ENCODE results near the gene CAMKK2. TPM values are rescaled to one million over a fixed set of nuclear protein-coding genes. Genes with fewer than 3 reads are reported as not detected.

Gene CAMKK2
- total and polyA plus RNA-seq, 2 donors (not counting 1 experiment from before 2014, with no cell fraction given), result 19.3 to 26.4 TPM

DNA sequence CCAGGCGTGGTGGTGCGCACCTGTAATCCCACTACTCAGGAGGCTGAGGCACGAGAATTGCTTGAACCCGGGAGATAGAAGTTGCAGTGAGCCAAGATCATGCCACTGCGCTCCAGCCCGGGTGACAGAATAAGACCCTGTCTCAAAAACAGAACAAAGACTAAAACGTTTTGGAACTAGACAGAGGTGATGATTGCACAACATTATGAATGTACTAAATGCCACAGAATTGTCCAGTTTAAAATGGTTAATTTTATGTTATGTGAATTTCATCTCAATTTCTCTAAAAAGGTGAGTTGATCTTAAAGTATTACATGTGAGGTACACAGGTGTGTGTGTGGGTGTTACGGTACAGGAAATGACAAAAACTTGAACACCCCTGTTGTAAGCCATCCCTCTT lies 70.1 kb downstream of the CAMKK2 start:
- Histone ChIP-seq H2AFZ (ENCODE audit: low read length) (no peak overlapping the region), H3K79me2 (ENCODE audit: control insufficient read depth, insufficient read depth, low read length) (no peaks in the 10 kb centered on the region), H3K27me3 (ENCODE audit: control insufficient read depth, insufficient read depth, low read length) (no peaks in the 10 kb centered on the region), H3K4me3 (replicated peaks in 1 of 4; ENCODE audit: control extremely low read depth in 1 of 4, insufficient read depth in 1 of 4, low read depth in 3 of 4, low read length in 4 of 4) (no peak overlapping the region), H3K9ac (ENCODE audit: insufficient read depth, low read length) (no peak overlapping the region), H4K20me1 (ENCODE audit: control insufficient read depth, extremely low read depth, insufficient read depth, low read length) (no peaks in the 10 kb centered on the region), H3K4me1 (ENCODE audit: control insufficient read depth, extremely low read depth, insufficient read depth, low read length) (no peaks in the 10 kb centered on the region), H3K27ac (ENCODE audit: insufficient read depth, low read length) (no peak overlapping the region), H3K4me2 (ENCODE audit: extremely low read depth, insufficient read depth, low read length) (no peak overlapping the region), H3K36me3 (ENCODE audit: control insufficient read depth, insufficient read depth, low read length) (peaks cover 12% of the 10 kb centered on the region), H3K9me3 (ENCODE audit: control insufficient read depth, insufficient read depth, low read depth, low read length) (no peaks in the 10 kb centered on the region)
- DNase-seq (ENCODE audit: low read depth in 2 of 2), result no peak
- TF ChIP-seq, protein P1, sequence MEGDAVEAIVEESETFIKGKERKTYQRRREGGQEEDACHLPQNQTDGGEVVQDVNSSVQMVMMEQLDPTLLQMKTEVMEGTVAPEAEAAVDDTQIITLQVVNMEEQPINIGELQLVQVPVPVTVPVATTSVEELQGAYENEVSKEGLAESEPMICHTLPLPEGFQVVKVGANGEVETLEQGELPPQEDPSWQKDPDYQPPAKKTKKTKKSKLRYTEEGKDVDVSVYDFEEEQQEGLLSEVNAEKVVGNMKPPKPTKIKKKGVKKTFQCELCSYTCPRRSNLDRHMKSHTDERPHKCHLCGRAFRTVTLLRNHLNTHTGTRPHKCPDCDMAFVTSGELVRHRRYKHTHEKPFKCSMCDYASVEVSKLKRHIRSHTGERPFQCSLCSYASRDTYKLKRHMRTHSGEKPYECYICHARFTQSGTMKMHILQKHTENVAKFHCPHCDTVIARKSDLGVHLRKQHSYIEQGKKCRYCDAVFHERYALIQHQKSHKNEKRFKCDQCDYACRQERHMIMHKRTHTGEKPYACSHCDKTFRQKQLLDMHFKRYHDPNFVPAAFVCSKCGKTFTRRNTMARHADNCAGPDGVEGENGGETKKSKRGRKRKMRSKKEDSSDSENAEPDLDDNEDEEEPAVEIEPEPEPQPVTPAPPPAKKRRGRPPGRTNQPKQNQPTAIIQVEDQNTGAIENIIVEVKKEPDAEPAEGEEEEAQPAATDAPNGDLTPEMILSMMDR (conservative IDR thresholded peaks at IDR 0.05 in 1 of 2, IDR thresholded peaks at IDR 0.05 in 1 of 2; ENCODE audit: low read depth in 1 of 2, low read length in 2 of 2), result no peak
- no peak for TF ChIP-seq EZH2 (IDR thresholded peaks at IDR 0.05; ENCODE audit: low read length, missing control alignments)

DNA sequence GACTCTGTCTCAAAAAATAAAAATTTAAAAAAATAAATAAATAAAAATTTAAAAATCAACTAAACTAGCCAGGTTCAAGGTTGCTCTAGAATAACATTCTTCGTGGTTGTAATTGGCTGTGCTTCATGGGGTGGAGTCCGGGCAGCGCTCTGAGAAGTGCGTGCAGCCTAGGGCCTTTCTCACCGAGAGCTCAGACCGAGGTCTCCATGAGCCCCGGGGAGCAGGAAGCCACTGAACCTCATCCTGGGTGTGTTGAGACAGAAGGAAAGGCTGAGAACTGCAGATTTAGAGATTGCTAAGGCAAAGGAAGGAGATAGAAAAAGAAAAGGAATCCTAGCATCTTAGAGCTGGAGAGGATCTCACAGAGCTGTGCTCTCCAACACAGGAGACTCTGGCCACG lies 71.9 kb downstream of the CAMKK2 start:
- H3K9me3 ChIP-seq (ENCODE audit: control insufficient read depth, insufficient read depth, low read depth, low read length), result no peaks in the 10 kb centered on the region
- H3K27ac ChIP-seq (ENCODE audit: insufficient read depth, low read length), result no peak overlapping the region
- no peak overlapping the region for H3K4me2 ChIP-seq (ENCODE audit: extremely low read depth, insufficient read depth, low read length)
- no peak overlapping the region for H2AFZ ChIP-seq (ENCODE audit: low read length)
- no peaks in the 10 kb centered on the region for H3K79me2 ChIP-seq (ENCODE audit: control insufficient read depth, insufficient read depth, low read length)
- H3K4me3 ChIP-seq (replicated peaks in 1 of 4; ENCODE audit: control extremely low read depth in 1 of 4, insufficient read depth in 1 of 4, low read depth in 3 of 4, low read length in 4 of 4), result no peak overlapping the region
- no peak for TF ChIP-seq EZH2 (IDR thresholded peaks at IDR 0.05; ENCODE audit: low read length, missing control alignments)
- TF ChIP-seq, protein P1 (conservative IDR thresholded peaks at IDR 0.05 in 1 of 2, IDR thresholded peaks at IDR 0.05 in 1 of 2; ENCODE audit: low read depth in 1 of 2, low read length in 2 of 2), result no peak
- no peaks in the 10 kb centered on the region for H3K4me1 ChIP-seq (ENCODE audit: control insufficient read depth, extremely low read depth, insufficient read depth, low read length)
- H3K9ac ChIP-seq (ENCODE audit: insufficient read depth, low read length), result no peak overlapping the region
- H3K27me3 ChIP-seq (ENCODE audit: control insufficient read depth, insufficient read depth, low read length), result no peaks in the 10 kb centered on the region
- H3K36me3 ChIP-seq (ENCODE audit: control insufficient read depth, insufficient read depth, low read length), result peaks cover 11% of the 10 kb centered on the region
- DNase-seq (ENCODE audit: low read depth in 2 of 2), result no peak
- no peaks in the 10 kb centered on the region for H4K20me1 ChIP-seq (ENCODE audit: control insufficient read depth, extremely low read depth, insufficient read depth, low read length)

- Histone ChIP-seq H3K9me3 (ENCODE audit: control insufficient read depth, insufficient read depth, low read depth, low read length) (no peaks in the 10 kb centered on the region), H4K20me1 (ENCODE audit: control insufficient read depth, extremely low read depth, insufficient read depth, low read length) (no peaks in the 10 kb centered on the region), H3K27me3 (ENCODE audit: control insufficient read depth, insufficient read depth, low read length) (no peaks in the 10 kb centered on the region), H3K4me2 (ENCODE audit: extremely low read depth, insufficient read depth, low read length) (no peak overlapping the region), H3K27ac (ENCODE audit: insufficient read depth, low read length) (no peak overlapping the region), H3K4me3 (replicated peaks in 1 of 4; ENCODE audit: control extremely low read depth in 1 of 4, insufficient read depth in 1 of 4, low read depth in 3 of 4, low read length in 4 of 4) (no peak overlapping the region), H3K79me2 (ENCODE audit: control insufficient read depth, insufficient read depth, low read length) (no peaks in the 10 kb centered on the region), H3K36me3 (ENCODE audit: control insufficient read depth, insufficient read depth, low read length) (peaks cover 10% of the 10 kb centered on the region), H3K9ac (ENCODE audit: insufficient read depth, low read length) (no peak overlapping the region), H2AFZ (ENCODE audit: low read length) (no peak overlapping the region), H3K4me1 (ENCODE audit: control insufficient read depth, extremely low read depth, insufficient read depth, low read length) (no peaks in the 10 kb centered on the region)
- no peak for DNase-seq (ENCODE audit: low read depth in 2 of 2)
- TF ChIP-seq, protein P1 (conservative IDR thresholded peaks at IDR 0.05 in 1 of 2, IDR thresholded peaks at IDR 0.05 in 1 of 2; ENCODE audit: low read depth in 1 of 2, low read length in 2 of 2), result peak in 1 of 2 donors; percentile 11
- TF ChIP-seq EZH2 (IDR thresholded peaks at IDR 0.05; ENCODE audit: low read length, missing control alignments), result no peak
Measured at GRCh38 chr12:121223292-121224285, 72.9 kb downstream of the CAMKK2 start.

All from fibroblast of lung (primary cell).